ENCODE data around the gene PRR7. TPM values are rescaled to one million over a fixed set of nuclear protein-coding genes. Genes with fewer than 3 reads are reported as not detected.

The PRR7 gene
- total and polyA plus RNA-seq, 2 of the 13 experiments (the other 11 are each of a cell fraction or from before 2014, with no cell fraction given) = 4.8 to 5.0 TPM

GRCh38 chr5:177447611-177448243 lies 1.1 kb downstream of the PRR7 start (continued):
- TF ChIP-seq, protein P1, sequence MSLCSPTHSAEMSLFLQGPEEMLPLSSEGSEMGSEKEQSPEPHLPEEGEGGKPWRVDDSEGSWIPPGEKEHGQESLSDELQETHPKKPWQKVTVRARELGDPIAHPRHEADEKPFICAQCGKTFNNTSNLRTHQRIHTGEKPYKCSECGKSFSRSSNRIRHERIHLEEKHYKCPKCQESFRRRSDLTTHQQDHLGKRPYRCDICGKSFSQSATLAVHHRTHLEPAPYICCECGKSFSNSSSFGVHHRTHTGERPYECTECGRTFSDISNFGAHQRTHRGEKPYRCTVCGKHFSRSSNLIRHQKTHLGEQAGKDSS (CRISPR knock-in tag; IDR thresholded peaks at IDR 0.05; ENCODE audit: borderline replicate concordance, low read depth) = peak; percentile 80; the same call in 1 of the 2 replicates
- TF ChIP-seq KDM2A (CRISPR knock-in tag; IDR thresholded peaks at IDR 0.05; ENCODE audit: borderline replicate concordance, low read depth) (peak; percentile 85), HHEX (CRISPR knock-in tag; IDR thresholded peaks at IDR 0.05) (no peak), ZFX (CRISPR knock-in tag; IDR thresholded peaks at IDR 0.05; ENCODE audit: low read depth) (peak; percentile 76), GPN1 (CRISPR knock-in tag; IDR thresholded peaks at IDR 0.05; ENCODE audit: borderline replicate concordance) (no peak), SCMH1 (CRISPR knock-in tag; IDR thresholded peaks at IDR 0.05; ENCODE audit: borderline replicate concordance) (no peak), NCOA2 (CRISPR knock-in tag; IDR thresholded peaks at IDR 0.05) (0 out of 2 replicates have a peak, but pooled peaks have one; percentile 24), ZC3H13 (CRISPR knock-in tag; IDR thresholded peaks at IDR 0.05) (0 out of 2 replicates have a peak, but pooled peaks have one; percentile 35), MTERF4 (CRISPR knock-in tag; IDR thresholded peaks at IDR 0.05) (no peak; the same call in 1 of the 2 replicates), ZNF441 (CRISPR knock-in tag; IDR thresholded peaks at IDR 0.05; ENCODE audit: borderline replicate concordance) (peak; percentile 61; the same call in 1 of the 2 replicates)
- TF ChIP-seq, protein P2, sequence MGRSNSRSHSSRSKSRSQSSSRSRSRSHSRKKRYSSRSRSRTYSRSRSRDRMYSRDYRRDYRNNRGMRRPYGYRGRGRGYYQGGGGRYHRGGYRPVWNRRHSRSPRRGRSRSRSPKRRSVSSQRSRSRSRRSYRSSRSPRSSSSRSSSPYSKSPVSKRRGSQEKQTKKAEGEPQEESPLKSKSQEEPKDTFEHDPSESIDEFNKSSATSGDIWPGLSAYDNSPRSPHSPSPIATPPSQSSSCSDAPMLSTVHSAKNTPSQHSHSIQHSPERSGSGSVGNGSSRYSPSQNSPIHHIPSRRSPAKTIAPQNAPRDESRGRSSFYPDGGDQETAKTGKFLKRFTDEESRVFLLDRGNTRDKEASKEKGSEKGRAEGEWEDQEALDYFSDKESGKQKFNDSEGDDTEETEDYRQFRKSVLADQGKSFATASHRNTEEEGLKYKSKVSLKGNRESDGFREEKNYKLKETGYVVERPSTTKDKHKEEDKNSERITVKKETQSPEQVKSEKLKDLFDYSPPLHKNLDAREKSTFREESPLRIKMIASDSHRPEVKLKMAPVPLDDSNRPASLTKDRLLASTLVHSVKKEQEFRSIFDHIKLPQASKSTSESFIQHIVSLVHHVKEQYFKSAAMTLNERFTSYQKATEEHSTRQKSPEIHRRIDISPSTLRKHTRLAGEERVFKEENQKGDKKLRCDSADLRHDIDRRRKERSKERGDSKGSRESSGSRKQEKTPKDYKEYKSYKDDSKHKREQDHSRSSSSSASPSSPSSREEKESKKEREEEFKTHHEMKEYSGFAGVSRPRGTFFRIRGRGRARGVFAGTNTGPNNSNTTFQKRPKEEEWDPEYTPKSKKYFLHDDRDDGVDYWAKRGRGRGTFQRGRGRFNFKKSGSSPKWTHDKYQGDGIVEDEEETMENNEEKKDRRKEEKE (IDR thresholded peaks at IDR 0.05) = no peak
- TF ChIP-seq, protein P3, sequence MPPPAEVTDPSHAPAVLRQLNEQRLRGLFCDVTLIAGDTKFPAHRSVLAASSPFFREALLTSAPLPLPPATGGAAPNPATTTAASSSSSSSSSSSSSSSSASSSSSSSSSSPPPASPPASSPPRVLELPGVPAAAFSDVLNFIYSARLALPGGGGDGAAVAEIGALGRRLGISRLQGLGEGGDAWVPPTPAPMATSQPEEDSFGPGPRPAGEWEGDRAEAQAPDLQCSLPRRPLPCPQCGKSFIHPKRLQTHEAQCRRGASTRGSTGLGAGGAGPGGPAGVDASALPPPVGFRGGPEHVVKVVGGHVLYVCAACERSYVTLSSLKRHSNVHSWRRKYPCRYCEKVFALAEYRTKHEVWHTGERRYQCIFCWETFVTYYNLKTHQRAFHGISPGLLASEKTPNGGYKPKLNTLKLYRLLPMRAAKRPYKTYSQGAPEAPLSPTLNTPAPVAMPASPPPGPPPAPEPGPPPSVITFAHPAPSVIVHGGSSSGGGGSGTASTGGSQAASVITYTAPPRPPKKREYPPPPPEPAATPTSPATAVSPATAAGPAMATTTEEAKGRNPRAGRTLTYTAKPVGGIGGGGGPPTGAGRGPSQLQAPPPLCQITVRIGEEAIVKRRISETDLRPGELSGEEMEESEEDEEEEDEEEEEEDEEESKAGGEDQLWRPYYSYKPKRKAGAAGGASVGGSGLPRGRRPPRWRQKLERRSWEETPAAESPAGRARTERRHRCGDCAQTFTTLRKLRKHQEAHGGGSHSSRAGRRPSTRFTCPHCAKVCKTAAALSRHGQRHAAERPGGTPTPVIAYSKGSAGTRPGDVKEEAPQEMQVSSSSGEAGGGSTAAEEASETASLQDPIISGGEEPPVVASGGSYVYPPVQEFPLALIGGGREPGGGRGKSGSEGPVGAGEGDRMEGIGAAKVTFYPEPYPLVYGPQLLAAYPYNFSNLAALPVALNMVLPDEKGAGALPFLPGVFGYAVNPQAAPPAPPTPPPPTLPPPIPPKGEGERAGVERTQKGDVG (CRISPR knock-in tag; IDR thresholded peaks at IDR 0.05; ENCODE audit: borderline replicate concordance) = no peak
- TF ChIP-seq, protein P4, sequence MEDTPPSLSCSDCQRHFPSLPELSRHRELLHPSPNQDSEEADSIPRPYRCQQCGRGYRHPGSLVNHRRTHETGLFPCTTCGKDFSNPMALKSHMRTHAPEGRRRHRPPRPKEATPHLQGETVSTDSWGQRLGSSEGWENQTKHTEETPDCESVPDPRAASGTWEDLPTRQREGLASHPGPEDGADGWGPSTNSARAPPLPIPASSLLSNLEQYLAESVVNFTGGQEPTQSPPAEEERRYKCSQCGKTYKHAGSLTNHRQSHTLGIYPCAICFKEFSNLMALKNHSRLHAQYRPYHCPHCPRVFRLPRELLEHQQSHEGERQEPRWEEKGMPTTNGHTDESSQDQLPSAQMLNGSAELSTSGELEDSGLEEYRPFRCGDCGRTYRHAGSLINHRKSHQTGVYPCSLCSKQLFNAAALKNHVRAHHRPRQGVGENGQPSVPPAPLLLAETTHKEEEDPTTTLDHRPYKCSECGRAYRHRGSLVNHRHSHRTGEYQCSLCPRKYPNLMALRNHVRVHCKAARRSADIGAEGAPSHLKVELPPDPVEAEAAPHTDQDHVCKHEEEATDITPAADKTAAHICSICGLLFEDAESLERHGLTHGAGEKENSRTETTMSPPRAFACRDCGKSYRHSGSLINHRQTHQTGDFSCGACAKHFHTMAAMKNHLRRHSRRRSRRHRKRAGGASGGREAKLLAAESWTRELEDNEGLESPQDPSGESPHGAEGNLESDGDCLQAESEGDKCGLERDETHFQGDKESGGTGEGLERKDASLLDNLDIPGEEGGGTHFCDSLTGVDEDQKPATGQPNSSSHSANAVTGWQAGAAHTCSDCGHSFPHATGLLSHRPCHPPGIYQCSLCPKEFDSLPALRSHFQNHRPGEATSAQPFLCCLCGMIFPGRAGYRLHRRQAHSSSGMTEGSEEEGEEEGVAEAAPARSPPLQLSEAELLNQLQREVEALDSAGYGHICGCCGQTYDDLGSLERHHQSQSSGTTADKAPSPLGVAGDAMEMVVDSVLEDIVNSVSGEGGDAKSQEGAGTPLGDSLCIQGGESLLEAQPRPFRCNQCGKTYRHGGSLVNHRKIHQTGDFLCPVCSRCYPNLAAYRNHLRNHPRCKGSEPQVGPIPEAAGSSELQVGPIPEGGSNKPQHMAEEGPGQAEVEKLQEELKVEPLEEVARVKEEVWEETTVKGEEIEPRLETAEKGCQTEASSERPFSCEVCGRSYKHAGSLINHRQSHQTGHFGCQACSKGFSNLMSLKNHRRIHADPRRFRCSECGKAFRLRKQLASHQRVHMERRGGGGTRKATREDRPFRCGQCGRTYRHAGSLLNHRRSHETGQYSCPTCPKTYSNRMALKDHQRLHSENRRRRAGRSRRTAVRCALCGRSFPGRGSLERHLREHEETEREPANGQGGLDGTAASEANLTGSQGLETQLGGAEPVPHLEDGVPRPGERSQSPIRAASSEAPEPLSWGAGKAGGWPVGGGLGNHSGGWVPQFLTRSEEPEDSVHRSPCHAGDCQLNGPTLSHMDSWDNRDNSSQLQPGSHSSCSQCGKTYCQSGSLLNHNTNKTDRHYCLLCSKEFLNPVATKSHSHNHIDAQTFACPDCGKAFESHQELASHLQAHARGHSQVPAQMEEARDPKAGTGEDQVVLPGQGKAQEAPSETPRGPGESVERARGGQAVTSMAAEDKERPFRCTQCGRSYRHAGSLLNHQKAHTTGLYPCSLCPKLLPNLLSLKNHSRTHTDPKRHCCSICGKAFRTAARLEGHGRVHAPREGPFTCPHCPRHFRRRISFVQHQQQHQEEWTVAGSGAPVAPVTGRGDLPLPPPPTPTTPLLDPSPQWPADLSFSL (CRISPR knock-in tag; IDR thresholded peaks at IDR 0.05) = no peak

All from HepG2 (cell line).